Tibial nerve (tissue), 4 donors: ENCODE data around the gene SYT5. TPM values are rescaled to one million over a fixed set of nuclear protein-coding genes. Genes with fewer than 3 reads are reported as not detected.

Experiments
- DNase-seq, 2 donors: peaks; one replicate each; pipeline ENCODE4 v3.0.0-alpha.2; 2019; ENCODE audit warnings: low spot score in 2 of 2
- H3K27ac ChIP-seq, 4 donors: fragments of 200-600 bp; sonication (generic) in 3 of 4; one replicate each; pipeline ENCODE4 v1.5.1; 2017 to 2019; ENCODE audit warnings: mild to moderate bottlenecking in 1 of 4
- H3K27me3 ChIP-seq, 2 donors: fragments of 200-600 bp; sonication (generic) in 1 of 2; one replicate each; pipeline versions ENCODE4 v1.5.1 to v1.6.0; 2017 to 2019
- H3K36me3 ChIP-seq, 3 donors: fragments of 200-600 bp; sonication (generic); one replicate each; pipeline ENCODE4 v1.5.1; 2018 to 2019
- H3K4me1 ChIP-seq, 4 donors: fragments of 200-600 bp; sonication (generic) in 3 of 4; one replicate each; pipeline ENCODE4 v1.5.1; 2017 to 2019
- H3K4me3 ChIP-seq, 4 donors: fragments of 200-600 bp; sonication (generic) in 3 of 4; one replicate each; pipeline ENCODE4 v1.5.1; 2017 to 2019; ENCODE audit warnings: mild to moderate bottlenecking in 1 of 4, moderate library complexity in 1 of 4
- H3K9me3 ChIP-seq, 4 donors: fragments of 200-600 bp; sonication (generic) in 3 of 4; one replicate each; pipeline ENCODE4 v1.5.1; 2017 to 2019
- CTCF ChIP-seq, 5 experiments: fragments of 200-600 bp in 3 of 5; fragments of 450-650 bp in 2 of 5; sonication (generic) in 3 of 5; IDR thresholded peaks; one replicate each; pipeline ENCODE4 v1.5.1; 2016 to 2019; ENCODE audit warnings: antibody characterized with exemption in 5 of 5, mild to moderate bottlenecking in 3 of 5, moderate library complexity in 2 of 5
- EP300 ChIP-seq, 2 donors: sonication (generic); formaldehyde crosslinking; IDR thresholded peaks; one replicate each; pipeline ENCODE4 v1.6.1; 2017; ENCODE audit warnings: antibody characterized with exemption in 2 of 2, mild to moderate bottlenecking in 1 of 2
- POLR2A ChIP-seq, 2 donors: fragments of 450-650 bp; IDR thresholded peaks; one replicate each; pipeline ENCODE4 v1.6.1; 2017; ENCODE audit warnings: antibody characterized with exemption in 2 of 2, mild to moderate bottlenecking in 2 of 2, moderate library complexity in 2 of 2
- WGBS, 2 donors: methylation state at CpG; one replicate each; pipeline ENCODE4 v1.1.5; 2018; 5-methylcytosine and 5-hydroxymethylcytosine counted together
- total RNA-seq, 4 donors: library from RNA; depleted of rRNA; stranded (reverse); fragments of >200 nt; gene quantifications; one replicate each; pipeline ENCODE4 v1.1.0, GENCODE V29; 2016

SYT5 gene
- total RNA-seq, 4 donors from 2014 or later: not detected

- Histone ChIP-seq H3K4me1 (no peaks in the 10 kb centered on the region), H3K36me3 (peaks cover 0 to 48% (median 4%) of the 10 kb centered on the region in 3 donors), H3K9me3 (peaks cover 0 to 11% (median 0%) of the 10 kb centered on the region in 4 donors), H3K4me3 (no peak overlapping the region), H3K27ac (no peak overlapping the region), H3K27me3 (no peaks in the 10 kb centered on the region)
- DNase-seq: no peak
- TF ChIP-seq CTCF (IDR thresholded peaks at IDR 0.05) (no peak), POLR2A (IDR thresholded peaks at IDR 0.05) (no peak), EP300 (IDR thresholded peaks at IDR 0.05) (no peak)
- 63 to 65% methylated on average over 23 to 24 of the region's 26 CpGs for WGBS, 2 donors
Measured at GRCh38 chr19:55224038-55224665, 44.1 kb upstream of the SYT5 start.

GRCh38 chr19:55223291-55224037 lies 43.4 kb upstream of the SYT5 start:
- no peaks in the 10 kb centered on the region for H3K4me1 ChIP-seq
- 84% methylated on average over 17 of the region's 17 CpGs for whole genome bisulfite sequencing, 2 donors

DNA sequence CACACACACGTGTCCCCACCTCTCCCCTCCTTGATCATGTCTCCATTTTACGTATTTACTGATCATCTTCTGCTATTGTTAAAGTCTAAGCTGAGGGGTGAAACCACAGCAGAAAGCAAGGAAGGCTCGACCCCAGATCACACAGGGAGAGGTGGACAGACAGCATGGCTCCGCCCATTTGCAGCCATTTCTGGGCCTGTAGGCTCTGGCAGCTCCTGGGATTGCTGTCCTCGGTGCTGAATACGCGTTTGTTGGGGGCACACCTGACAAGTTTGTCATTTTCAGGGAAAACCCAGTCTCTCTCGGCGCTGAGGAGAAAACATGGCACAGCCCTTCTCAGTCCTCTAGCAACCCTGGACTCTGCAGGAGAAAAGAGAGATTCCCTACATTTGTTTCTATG lies 40.4 kb upstream of the SYT5 start:
- Histone ChIP-seq H3K27me3 (peaks cover 0 to 7% of the 10 kb centered on the region in 2 donors), H3K9me3 (peaks cover 0 to 11% (median 0%) of the 10 kb centered on the region in 4 donors), H3K4me3 (no peak overlapping the region), H3K4me1 (peaks cover 0 to 14% (median 8%) of the 10 kb centered on the region in 4 donors), H3K36me3 (peaks cover 0 to 15% (median 0%) of the 10 kb centered on the region in 3 donors), H3K27ac (no peak overlapping the region)
- 72 to 74% methylated on average over 9 of the region's 9 CpGs for WGBS, 2 donors
- no peak for DNase-seq
- no peak for TF ChIP-seq POLR2A (IDR thresholded peaks at IDR 0.05)
- no peak for TF ChIP-seq EP300 (IDR thresholded peaks at IDR 0.05)
- TF ChIP-seq CTCF (IDR thresholded peaks at IDR 0.05): no peak

More at GRCh38 chr19:55223291-55224037, 43.4 kb upstream of the SYT5 start:
- no peak for DNase-seq
- peaks cover 0 to 11% (median 0%) of the 10 kb centered on the region in 4 donors for H3K9me3 ChIP-seq
- TF ChIP-seq CTCF (IDR thresholded peaks at IDR 0.05) (no peak), POLR2A (IDR thresholded peaks at IDR 0.05) (no peak), EP300 (IDR thresholded peaks at IDR 0.05) (no peak)
- H3K27me3 ChIP-seq: no peaks in the 10 kb centered on the region
- H3K4me3 ChIP-seq: no peak overlapping the region
- H3K36me3 ChIP-seq: peaks cover 0 to 41% (median 0%) of the 10 kb centered on the region in 3 donors
- H3K27ac ChIP-seq: no peak overlapping the region

DNA sequence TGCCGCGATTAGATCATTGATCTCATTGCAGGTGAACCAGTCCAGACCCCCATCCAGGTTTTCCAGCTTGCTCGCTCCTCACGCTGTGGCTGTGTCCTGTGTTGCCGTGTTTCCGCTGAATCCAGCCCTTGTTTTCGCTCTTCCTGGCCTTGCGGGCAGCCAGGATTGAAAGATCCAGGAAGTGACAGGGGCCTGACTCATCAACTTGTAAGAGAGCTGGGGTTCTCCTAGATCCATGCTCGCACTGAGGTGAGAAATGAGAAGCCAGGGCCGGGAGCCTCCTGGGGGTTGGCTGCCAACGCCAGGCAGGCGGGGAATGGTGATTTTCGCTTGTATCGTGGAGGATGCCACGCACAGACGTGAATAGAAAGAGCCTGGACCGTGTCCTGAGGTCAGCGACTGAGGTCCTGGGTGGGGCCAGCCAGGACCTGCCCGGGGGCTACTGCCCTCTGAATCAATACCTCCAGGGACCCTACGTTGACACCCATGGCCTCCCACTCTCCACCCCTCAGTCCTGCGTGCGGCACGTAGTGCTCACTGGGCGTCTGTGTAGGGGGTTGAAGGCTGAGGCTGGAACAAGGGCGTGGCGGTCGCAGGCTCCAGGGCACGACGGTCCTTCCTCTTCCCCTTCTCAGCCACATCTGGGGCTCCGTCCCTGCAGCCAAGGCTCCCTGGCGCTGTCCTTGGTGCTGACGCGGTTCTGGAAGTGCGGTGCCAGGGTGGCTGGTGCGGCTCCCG lies 36.5 kb upstream of the SYT5 start:
- peak in 1 of 2 donors; percentile 48 for TF ChIP-seq EP300 (IDR thresholded peaks at IDR 0.05)
- peak in 1 of 2 donors; percentile 48 for TF ChIP-seq POLR2A (IDR thresholded peaks at IDR 0.05)
- peak in 1 of 5 experiments; percentile 28 for TF ChIP-seq CTCF (IDR thresholded peaks at IDR 0.05)
- Histone ChIP-seq H3K9me3 (peaks cover 0 to 34% (median 0%) of the 10 kb centered on the region in 4 donors), H3K4me3 (peak overlapping the region in 3 of 4 donors; percentile 34 to 52 (median 35)), H3K27me3 (peaks cover 0 to 10% of the 10 kb centered on the region in 2 donors), H3K27ac (peak overlapping the region in 2 of 4 donors; percentile 11 to 53), H3K4me1 (peaks cover 0 to 14% (median 8%) of the 10 kb centered on the region in 4 donors), H3K36me3 (peaks cover 0 to 15% (median 0%) of the 10 kb centered on the region in 3 donors)
- 3 to 4% methylated on average over 34 to 36 of the region's 36 CpGs for WGBS, 2 donors
- DNase-seq: peak; percentile 43 to 73
